ACHN (cell line): ENCODE measurements around the gene ANP32E.
"Not testable (repeated sequence)": the region's sequence is repeated elsewhere in the genome, so short reads cannot be mapped to it uniquely, and the experiment has no call there.

ENCODE experiments used
- DNase-seq: peaks from one replicate; pipeline ENCODE4 v3.0.0-alpha.2; 2015
- in situ Hi-C: cut with HindIII; loops from 2 replicates; pipeline ENCODE4 v1.10.0; 2017; ENCODE audit warnings: low sequenced_read_pairs, low pct_ligation_motif_present, low pct_unique_long_range_greater_than_20kb

Gene ANP32E

GRCh38 chr1:150259217-150259616 lies 23.3 kb upstream of the ANP32E start:
- in situ Hi-C loops: no loop called here
- no peak for DNase-seq

GRCh38 chr1:150257624-150258585 lies 22.0 kb upstream of the ANP32E start, which contains the start of gene CA14:
Gene CA14 (plus strand): TSS chr1:150257774. CDS start chr1:150258129, 355 bp downstream.
- no peak for DNase-seq
- in situ Hi-C loops: no loop called here

- no peak for DNase-seq
- in situ Hi-C loops: no loop called here
Measured at GRCh38 chr1:150256554-150257341, 20.8 kb upstream of the ANP32E start.

DNA sequence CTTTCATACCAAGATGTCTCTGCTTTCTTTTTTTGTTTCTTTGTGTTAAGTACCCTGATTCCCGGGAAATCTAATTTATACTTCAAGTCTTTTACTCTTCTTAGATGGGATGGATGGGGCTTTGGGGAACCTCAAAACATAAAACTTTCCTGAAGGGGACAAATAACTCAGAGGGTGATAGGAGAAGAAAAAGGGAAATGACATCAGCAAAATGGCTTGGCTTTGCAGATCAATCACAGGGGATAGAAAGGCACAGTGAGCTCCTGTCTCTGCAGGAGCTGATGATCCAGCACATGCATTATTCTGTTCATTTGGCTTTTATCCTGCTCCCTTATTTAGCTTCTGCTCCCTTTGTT lies 20.3 kb upstream of the ANP32E start:
- DNase-seq: no peak
- in situ Hi-C loops: no loop called here

GRCh38 chr1:150249936-150250335 lies 14.0 kb upstream of the ANP32E start:
- no peak for DNase-seq
- in situ Hi-C loops: no loop called here

- no peak for DNase-seq
- in situ Hi-C loops: no loop called here
Measured at GRCh38 chr1:150243003-150243402, 7.1 kb upstream of the ANP32E start.

- in situ Hi-C loops: no loop called here
Measured at GRCh38 chr1:150237746-150238145, 1.8 kb upstream of the ANP32E start.

DNA sequence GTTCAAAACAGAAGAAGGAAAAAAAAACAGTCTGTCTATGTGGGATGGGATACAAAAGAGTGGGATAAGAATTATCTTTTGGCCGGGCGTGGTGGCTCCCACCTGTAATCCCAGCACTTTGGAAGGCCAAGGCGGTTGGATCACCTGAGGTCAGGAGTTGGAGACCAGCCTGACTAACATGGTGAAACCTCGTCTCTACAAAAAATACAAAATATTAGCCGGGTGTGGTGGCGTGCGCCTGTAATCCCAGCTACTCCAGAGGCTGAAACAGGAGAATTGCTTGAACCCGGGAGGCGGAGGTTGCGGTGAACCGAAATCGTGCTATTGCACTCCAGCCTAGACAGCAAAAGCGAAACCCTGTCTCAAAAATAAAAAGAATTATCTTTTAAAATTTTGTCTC lies 1.3 kb upstream of the ANP32E start:
- DNase-seq, in situ Hi-C loops: not testable (repeated sequence)

More at GRCh38 chr1:150237746-150238145, 1.8 kb upstream of the ANP32E start:
- no peak for DNase-seq

- DNase-seq: no peak
Measured at GRCh38 chr1:150236614-150237100, 745 bp upstream of the ANP32E start.

GRCh38 chr1:150235294-150235851 lies 539 bp downstream of the ANP32E start:
- peak; percentile 33 for DNase-seq
- in situ Hi-C loops: no loop called here

More at GRCh38 chr1:150236614-150237100, 745 bp upstream of the ANP32E start:
- in situ Hi-C loops: no loop called here

- in situ Hi-C loops: no loop called here
Measured at GRCh38 chr1:150234566-150235293, 1.2 kb downstream of the ANP32E start.

DNA sequence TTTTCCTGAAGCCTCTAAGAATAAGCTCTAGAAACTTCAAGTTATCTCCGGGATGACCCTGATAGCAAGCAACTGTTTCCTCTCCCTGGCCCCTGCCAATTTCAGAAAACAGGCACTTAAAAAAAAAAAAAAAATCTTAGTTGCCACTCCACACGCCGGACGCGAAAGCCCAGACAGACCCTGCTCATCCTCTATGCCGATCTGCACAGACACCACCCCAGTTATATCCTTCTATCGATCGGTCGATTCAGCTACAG lies 1.7 kb downstream of the ANP32E start:
- no peak for DNase-seq
- in situ Hi-C loops: no loop called here

More at GRCh38 chr1:150234566-150235293, 1.2 kb downstream of the ANP32E start:
- DNase-seq: peak; percentile 82

DNA sequence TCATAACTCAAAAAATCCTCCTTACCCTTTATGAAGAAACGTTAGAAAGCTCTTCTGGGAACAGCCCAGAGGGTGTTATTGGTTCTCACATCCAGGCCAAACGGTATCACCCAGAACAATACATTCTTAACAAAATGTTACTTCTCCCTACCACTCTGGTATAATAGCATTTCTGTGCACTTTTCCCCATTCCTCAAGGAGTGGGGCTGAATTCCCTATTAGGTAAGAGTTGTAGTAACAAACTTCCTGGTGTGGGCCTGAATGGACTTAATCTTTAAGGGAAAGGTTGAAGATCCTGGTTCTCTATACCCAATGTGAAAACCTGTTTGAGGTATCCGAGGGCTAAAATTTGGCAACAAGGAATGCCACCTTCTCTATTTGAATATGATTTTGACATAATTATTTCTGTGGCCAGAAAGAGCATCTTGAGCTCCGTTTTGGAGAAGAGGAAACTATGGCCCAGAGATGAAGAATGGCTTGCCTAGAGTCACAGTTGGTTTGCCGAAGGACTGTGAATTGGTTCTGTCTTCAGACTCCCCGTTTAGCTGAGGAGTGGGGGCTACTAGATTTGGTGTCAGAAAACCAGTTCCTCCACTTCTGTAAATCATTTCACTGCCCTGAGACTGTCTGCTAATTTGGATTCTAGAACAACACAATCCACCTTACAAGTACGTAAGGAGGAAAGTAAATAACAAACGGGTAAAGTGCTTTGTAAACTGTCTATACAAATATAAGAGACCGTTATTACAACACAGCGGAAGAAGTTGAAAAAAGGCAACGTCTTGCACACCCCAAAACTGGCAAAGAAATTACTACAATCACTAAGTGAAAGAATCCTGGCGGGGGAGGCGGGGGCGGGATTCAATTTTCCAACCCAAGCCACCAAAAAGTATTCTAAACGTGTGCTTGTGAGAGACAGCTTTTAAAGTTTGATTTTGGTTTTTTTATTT lies 2.3 kb downstream of the ANP32E start:
- in situ Hi-C loops: no loop called here
- DNase-seq: peak; percentile 19

DNA sequence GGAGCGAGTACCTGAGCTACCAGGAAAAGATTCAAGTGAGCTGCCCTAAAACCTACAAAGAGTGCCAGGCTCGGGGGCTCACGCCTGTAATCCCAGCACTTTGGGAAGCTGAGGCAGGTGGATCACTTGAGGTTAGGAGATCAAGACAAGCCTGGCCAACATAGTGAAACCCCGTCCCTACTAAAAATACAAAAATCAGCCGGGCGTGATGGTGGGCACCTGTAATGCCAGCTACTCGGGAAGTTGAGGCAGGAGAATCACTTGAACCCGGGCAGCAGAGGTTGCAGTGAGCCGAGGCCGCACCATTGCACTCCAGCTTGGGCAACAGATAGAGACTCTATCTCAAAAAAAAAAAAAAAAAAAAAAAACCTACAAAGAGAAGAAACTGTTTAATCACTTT lies 3.0 kb downstream of the ANP32E start:
- DNase-seq, in situ Hi-C loops: not testable (repeated sequence)

GRCh38 chr1:150228246-150228645 lies 7.7 kb downstream of the ANP32E start:
- DNase-seq, in situ Hi-C loops: not testable (repeated sequence)

DNA sequence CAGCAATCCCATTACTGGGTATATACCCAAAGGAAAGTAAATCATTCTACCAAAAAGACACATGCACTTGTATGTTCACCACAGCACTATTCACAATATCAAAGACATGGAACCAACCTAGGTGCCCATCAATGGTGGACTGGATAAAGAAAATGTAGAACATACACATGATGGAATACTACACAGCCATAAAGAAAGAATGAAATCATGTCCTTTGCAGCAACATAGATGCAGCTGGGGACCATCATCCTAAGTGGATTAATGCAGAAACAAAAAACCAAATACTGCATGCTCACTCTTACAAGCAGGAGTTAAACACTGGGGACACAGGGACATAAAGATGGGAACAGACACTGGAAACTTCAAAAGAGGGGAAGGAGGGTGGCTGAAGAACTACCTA lies 8.7 kb downstream of the ANP32E start:
- in situ Hi-C loops: no loop called here
- no peak for DNase-seq

DNA sequence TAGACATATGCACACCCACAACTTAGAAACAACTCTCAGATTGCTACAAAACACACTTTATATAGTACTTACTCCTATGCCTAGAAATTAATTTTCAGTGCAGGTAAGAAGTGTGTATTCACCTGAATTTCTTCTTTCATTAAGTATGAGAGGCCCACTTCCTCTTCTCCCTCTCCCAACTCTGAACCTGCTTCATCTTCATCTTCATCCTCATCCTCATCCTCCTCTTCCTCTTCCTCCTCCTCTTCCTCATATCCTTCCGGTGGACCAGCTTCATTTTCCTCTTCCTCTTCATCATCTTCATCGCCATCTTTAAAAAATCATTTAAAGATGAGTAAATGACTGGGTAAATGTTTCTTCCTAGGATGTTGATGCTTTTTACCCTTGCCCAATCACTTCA lies 9.4 kb downstream of the ANP32E start:
- DNase-seq: no peak
- in situ Hi-C loops: no loop called here
